ENCODE data around the gene KCNJ16.

KCNJ16 gene

DNA sequence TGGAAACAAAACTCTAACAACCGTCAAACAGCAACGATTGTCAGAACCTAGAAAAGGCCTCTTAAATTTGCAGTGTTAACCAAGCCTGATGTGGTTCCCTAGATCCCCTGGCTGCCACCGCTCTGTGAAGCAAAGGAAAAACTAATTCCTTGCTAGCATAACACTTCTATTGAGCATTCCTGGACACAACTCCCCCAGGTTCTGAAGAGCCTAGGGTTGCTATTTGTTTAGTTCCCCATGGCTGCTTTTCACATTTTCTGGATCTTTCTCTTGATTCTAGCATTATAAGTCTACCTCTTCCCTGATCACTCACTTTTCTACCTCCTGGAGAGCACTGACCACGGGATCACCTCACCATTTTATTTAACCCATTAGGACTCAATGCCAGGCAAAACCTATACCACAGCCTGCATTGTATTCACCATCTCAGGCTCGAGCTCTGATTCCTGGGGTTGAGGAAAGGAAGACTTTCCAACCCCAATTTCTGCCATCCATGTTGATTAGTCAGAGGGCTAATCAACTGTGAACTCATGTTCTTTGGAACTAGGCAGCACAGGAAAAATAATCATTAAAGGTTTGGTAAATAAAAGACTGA lies 692 bp upstream of the KCNJ16 start:
- H3K27ac ChIP-seq = no peak overlapping the region
- TF ChIP-seq, protein P1, sequence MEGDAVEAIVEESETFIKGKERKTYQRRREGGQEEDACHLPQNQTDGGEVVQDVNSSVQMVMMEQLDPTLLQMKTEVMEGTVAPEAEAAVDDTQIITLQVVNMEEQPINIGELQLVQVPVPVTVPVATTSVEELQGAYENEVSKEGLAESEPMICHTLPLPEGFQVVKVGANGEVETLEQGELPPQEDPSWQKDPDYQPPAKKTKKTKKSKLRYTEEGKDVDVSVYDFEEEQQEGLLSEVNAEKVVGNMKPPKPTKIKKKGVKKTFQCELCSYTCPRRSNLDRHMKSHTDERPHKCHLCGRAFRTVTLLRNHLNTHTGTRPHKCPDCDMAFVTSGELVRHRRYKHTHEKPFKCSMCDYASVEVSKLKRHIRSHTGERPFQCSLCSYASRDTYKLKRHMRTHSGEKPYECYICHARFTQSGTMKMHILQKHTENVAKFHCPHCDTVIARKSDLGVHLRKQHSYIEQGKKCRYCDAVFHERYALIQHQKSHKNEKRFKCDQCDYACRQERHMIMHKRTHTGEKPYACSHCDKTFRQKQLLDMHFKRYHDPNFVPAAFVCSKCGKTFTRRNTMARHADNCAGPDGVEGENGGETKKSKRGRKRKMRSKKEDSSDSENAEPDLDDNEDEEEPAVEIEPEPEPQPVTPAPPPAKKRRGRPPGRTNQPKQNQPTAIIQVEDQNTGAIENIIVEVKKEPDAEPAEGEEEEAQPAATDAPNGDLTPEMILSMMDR (IDR thresholded peaks at IDR 0.05) = no peak
- no peak for TF ChIP-seq ZFX (IDR thresholded peaks at IDR 0.05; ENCODE audit: borderline replicate concordance)

DNA sequence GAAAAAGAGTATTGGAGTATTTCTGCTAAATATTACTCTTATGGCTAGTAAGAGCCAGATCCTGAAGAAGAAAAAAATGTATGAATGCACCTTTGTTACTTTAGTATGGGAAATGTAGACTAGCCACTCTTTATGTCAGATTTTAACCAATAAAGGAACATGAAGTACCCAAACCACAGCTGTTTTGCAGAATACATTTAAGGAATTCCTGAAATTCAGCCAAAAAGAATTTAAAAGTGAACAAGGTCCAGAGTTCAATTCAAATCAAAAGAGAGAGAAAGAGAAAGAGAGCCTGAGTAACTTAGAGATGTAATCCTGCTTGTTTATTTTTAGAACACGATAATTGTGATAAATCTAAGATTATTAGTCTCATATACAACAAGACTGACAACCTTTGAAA lies 1.2 kb downstream of the KCNJ16 start:
- no peak for TF ChIP-seq ZFX (IDR thresholded peaks at IDR 0.05; ENCODE audit: borderline replicate concordance)
- TF ChIP-seq, protein P1 (IDR thresholded peaks at IDR 0.05) = no peak
- H3K27ac ChIP-seq = no peak overlapping the region

DNA sequence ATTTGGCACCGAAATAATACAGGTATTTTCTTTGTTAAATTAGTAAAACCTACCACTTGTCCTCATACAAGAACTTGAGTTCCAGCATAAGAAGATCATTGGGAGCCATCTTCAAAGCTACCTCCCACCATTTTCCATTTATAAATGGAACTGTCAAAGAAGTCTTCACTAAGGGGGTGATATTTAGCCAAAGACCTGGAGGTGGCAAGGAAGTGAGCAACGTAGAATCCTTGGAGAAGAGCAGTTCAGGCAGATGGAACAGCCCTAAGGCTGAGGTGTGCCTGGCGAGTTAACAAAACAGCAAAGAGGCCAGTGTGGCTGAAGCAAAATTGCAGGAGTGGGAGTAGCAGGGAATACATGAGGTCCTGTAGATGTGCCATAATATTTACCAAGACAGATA lies 1.8 kb downstream of the KCNJ16 start:
- H3K27ac ChIP-seq = no peak overlapping the region
- TF ChIP-seq, protein P1 (IDR thresholded peaks at IDR 0.05) = no peak
- TF ChIP-seq ZFX (IDR thresholded peaks at IDR 0.05; ENCODE audit: borderline replicate concordance) = no peak

DNA sequence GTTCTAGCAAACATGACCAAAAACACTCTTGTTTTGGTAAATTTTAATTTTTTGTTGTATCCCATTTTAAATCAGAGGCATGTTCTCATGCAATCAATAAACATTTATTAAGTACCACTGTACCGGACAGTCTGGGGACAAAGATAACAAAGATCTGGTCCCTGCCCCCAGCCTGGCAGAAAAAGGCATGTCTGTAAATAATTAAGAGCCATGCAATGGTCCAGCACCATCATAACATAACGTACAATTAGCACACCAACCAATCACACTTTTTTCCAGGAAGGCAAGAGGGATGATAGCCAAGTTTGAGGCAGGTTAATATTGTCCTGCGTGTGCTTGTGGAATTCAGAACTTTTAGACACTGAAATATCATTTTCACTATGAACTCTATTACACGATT lies 3.5 kb downstream of the KCNJ16 start:
- H3K27ac ChIP-seq = no peak overlapping the region
- TF ChIP-seq, protein P1 (IDR thresholded peaks at IDR 0.05) = no peak
- TF ChIP-seq ZFX (IDR thresholded peaks at IDR 0.05; ENCODE audit: borderline replicate concordance) = no peak

DNA sequence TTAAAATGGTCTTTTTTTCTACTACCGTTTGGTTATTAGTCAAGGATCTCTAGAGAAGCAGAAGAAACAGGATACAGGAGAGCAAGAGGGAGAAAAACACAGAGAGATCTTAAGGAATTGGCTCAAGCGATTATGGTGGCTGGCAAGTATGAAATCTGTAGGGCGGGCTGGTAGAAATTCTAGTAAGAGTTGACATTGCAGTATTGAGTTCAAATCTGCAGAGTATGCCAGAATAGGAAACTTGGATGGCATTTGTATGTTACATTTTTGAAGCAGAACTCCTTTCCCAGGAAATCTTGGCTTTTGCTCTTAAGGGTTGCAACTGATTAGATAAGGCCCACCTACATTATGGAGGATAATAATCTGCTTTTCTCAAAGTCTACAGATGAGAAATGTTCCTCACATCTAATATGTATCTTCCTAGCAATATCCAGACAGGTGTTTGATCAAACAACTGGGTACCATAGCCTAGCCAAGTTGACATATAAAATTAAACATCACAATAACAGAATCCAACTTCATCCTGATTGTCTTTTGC lies 4.0 kb downstream of the KCNJ16 start:
- H3K27ac ChIP-seq = no peak overlapping the region
- TF ChIP-seq, protein P1 (IDR thresholded peaks at IDR 0.05) = no peak

DNA sequence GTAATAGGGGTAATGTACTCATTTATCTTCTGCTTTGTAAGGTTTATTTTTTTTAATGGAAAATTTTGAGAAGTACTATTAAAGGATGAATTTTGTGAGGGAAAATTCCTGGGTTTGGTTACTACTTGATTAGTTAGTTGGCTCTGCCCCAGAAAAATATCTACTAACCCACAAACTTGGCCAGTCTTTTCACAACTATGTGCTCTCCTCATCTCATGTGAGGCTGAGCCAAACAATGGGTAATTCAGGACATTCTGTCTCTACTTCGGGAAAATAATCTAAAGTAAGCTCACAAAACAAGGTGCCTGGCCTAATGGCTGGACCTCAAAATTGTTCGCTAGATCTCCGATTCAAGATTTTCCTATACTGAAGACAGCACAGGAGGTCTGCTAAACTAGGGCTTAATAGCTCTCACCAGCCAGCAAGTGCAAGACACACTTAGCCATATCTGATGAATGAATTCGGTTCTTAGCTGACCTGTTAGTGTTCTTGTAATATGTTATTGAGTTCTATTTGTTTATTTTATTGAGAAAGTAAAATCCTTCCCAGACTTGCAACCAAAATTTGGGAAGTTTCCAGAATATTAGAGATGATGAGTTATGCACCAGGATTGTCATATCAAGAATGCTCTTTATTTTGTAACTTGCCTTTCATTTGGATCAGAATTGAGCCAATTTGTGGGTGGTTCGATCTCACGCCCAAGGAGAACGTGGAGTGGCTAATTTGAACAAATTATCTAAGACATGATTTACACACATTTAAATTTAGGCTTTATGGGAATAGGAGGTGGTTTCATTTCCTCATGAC lies 5.7 kb downstream of the KCNJ16 start:
- no peak overlapping the region for H3K27ac ChIP-seq
- TF ChIP-seq, protein P1 (IDR thresholded peaks at IDR 0.05) = no peak
- TF ChIP-seq ZFX (IDR thresholded peaks at IDR 0.05; ENCODE audit: borderline replicate concordance) = no peak

DNA sequence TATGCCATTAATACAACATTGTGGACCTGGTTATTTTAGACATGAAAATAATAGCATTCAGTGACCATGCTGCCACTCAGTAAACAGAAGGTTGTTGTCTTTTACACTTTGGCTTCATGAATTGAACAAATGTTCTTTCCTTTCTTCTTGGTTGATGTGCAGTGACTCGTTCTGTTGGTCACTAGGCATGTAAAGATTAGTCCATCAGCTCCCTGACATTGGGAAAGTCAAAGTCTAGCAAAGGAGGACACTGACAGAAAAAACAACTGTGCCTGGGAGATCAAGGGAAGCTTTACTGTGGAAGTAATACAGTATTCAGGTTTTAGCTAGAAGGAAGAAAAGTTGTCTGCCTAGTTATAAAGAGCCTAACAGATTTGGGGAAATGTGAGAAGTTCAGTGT lies 6.9 kb downstream of the KCNJ16 start:
- TF ChIP-seq ZFX (IDR thresholded peaks at IDR 0.05; ENCODE audit: borderline replicate concordance) = no peak
- TF ChIP-seq, protein P1 (IDR thresholded peaks at IDR 0.05) = no peak
- H3K27ac ChIP-seq = no peak overlapping the region

Data from 22Rv1 (cell line).